Stimulated activated CD4-positive, alpha-beta T cell treated with anti-CD3 and anti-CD28 coated beads, Interleukin-1b, Interleukin-23, amount 100 ng/mL, for 24 hours (primary cell): Measurements from ENCODE around the gene LGALSL.

Source experiments
- DNase-seq, 4 experiments: peaks; one replicate each; pipeline ENCODE4 v3.0.0-alpha.2; 2020; ENCODE audit warnings: low read depth in 4 of 4, low spot score in 1 of 4

LGALSL gene

DNA sequence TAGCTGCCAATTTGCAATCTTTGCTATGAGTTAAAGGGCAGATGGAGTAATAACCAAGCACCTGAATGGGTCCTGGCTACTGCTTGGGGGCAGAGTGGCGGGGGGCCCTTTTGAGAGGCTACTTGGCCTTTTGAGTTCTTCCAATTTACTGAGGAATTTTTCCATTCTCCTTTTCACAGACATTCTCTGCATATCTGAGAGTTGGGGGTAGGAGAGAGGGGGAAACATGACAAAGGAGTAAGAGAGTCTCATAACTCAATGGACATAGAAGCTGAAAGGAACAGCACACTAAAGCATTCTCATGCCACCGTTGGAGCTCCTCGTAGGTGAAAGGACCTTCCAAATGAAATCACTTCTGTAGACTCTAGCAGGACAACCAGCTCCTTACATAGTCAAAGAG, 16.1 kb downstream of the LGALSL start:
- no peak for DNase-seq

DNA sequence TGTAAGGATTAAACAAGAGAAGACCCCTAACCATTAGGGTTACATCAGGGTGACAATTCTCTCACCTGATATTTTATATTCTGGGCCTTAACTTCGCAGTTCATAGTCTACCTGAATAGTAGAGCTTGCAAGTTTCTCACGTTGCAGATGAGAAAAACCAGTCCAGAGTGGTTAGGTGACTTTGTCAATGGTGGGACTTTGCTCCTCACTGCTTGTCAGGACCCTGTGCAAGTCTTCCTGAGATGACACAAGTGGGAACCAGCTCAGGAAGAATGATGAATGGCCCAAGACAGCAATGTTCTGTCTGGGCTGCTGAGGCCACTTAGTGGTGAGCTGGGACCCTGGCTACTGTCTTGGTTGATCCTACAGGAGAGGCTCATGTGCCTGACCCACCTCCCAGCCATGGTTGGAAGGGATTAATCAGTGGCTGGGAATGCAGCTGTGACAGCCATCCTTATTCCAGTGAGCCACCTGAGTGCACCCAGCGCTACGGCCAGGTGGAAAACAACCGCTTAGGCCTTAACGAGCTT, 16.9 kb downstream of the LGALSL start:
- no peak for DNase-seq

- no peak for DNase-seq
These were observed 17.6 kb downstream of the LGALSL start for GRCh38 chr2:64471600-64471999.

DNA sequence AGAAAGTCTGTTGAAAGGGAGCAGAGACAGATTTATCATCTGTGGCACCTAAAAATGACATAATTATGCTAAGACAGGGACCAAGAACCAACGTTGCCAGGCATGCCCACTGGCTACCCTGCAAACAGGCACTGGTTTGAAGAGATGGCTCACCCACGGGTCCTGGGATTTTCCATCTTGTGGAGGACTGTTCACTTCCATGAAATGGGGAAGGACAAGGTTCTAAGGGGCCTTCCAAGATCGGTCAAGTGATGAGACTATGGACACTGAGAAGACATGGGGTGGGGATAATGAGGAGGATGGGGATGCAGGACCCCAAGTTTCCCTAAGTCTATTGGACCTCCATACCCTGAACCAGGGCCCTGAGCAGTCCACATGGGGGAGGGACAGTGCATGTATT, 18.9 kb downstream of the LGALSL start:
- DNase-seq, result no peak

DNA sequence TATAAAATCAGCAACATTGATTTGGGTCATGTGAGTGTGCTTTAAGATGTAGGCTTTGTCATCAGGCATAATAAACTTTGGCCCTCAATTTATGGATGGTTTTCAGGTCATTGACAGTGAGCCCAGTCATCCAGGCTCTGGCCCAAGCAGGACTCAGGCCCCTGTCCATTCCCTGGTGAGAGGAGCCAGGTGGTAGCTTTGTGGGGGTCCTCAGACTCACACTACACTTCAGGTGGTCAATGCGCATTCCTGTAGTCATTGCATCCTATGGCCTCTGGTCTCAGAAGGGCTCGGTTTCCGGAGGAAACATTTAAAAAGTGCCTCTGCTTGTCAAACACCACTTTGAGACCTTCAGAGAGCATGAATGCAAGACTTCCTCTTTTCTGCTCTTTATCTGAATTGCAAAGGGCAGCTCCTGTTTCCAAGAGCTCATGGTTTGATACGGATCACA, 20.2 kb downstream of the LGALSL start:
- no peak for DNase-seq

- no peak for DNase-seq
These were observed 20.7 kb downstream of the LGALSL start for GRCh38 chr2:64474636-64475035.

DNA sequence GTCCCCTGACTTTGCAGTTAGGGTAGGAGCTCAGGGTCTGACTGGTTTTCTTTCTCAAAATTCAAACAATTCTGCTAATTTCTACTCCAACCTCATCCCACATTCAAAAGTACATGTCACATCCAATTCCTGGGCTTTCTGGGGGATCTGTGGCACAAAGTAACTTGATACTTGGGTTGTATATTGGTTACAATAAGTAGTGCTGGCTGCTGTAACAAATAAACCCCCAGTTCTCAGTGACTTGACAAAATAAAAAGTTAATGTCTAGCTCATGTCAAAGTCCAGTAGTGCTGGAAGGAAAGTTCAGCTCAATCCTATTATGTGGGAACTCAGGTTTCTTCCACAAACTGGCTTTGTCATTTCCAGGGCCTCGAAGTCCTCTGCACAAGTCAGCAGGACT, 23.1 kb downstream of the LGALSL start:
- no peak for DNase-seq

DNA sequence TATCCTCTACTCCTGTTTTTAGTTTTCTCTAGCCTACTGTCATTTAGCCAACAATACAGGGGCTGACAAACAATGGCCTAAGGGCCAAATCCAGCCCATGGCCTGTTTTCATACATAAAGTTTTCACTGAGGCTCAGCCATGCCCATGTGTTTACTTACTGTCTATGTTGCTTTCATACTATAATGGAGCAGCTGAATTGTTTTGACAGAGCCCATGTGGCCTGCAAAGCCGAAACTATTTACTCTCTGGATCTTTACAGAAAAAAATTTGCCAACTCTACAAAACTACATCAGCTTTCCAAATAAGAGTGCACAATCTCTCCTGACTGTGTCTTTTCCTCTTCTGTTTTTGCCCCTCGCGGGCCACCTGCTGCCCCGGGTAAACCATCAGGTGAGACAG, 24.0 kb downstream of the LGALSL start:
- no peak for DNase-seq

DNA sequence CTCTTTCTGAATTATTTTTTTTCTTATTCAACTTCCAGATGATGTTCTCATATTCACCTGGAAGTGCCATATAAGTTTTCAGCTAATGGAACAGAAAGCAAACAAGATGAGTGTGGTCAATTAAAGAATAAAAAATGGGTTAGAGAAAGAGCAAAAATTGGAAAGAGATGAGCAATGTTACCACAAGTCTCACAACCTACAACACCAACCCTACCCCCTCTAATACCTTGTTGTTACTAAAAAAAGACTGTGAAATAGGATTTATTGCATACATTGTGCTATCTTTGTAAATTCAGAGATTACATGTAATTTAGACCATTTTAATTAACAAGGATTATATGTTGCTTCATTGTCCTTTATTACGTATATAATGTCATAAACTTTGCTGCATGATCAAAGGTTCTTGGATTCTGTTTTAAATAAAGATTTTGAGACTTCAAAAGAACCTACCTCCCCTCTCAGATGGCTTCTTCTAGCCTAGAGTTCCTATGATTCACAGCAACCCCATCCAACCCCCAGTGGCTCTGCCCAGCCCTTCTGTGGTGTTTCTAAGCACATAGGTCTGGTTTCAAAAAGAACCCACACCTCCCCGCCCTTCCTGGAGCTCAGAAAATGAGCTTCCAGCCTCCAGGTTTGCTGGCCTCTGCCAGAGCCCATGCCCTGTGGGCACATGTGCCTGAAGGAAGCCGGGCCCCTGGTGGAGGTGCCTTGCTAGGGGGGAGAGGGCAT, 24.7 kb downstream of the LGALSL start:
- no peak for DNase-seq

- no peak for DNase-seq
These were observed 25.5 kb downstream of the LGALSL start for GRCh38 chr2:64479259-64480117.

DNA sequence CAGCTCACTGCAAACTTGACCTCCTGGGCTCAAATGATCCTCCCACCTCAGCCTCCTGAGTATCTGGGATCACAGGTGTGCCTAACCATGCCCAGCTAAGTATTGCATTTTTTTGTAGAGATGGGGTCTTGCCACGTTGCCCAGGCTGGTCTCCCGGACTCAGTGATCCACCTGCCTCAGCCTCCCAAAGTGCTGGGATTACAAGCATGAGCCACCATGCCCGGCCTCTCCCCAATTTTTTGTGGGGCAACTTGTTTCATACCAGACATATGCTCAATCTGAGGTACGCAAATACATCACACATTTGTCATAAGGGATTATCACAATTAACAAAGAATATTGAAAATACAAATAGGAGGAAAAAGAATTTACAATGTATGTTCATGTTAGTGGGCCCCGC, 27.7 kb downstream of the LGALSL start:
- DNase-seq, result no peak

GRCh38 chr2:64482243-64482642, 28.3 kb downstream of the LGALSL start:
- DNase-seq, result no peak

GRCh38 chr2:64482765-64483504, 29.0 kb downstream of the LGALSL start:
- no peak for DNase-seq

DNA sequence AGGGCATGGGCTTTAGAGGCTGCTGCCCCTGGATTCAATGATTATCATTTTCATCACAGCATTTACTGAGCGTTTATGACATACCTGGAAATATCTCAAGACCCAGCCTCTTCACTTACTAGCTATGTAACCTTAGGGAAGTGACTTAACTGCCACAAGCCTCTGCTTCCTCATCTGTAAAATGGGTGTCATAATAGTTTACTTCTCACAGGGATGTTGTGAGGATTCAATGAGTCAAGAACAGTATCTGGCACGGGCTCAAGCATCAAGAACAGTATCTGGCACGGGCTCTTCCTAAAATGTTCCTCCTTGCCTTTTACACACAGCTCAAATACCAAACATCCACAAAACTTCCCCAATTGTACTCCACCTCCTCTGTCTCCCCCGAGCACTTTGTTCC, 31.4 kb downstream of the LGALSL start:
- DNase-seq, result no peak

GRCh38 chr2:64485961-64486360, 32.0 kb downstream of the LGALSL start:
- no peak for DNase-seq

DNA sequence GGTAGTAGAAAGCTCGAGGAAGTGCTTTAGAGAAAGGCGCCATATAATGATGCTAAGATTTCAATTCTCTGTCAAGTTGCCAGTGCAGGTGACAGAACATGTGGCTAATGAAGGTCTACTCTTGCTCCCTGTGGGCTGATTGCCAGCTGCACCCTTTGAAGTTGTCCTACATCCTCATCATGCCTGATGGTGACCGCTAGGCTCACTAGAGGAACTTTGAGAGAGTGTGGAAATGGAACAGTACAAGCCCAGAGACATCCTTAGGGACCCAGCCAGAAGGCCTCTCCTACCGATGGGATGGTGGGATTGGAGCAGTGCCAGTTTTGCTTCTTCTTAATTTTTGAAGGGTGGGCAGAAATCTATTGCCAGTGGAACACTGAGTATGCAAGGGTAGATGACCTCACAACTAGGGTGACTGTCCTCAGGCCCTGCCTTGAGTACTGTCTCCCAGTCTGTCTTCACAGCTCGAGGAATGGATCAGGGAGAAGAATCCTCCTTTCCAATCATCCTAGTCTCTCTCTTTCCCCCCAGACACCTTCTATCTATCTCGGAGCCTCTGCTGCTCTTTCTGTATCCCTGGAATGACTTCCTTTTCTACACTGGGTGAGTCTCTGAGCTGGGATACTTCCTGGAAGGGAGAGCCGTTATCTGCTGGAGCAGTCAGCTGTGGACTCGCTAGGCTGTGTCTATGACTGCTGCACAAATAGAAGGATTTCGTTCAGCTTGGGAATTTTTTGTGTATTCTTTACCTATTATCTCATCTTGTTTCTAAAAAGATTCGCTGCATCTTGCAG, 33.5 kb downstream of the LGALSL start:
- DNase-seq, result no peak

DNA sequence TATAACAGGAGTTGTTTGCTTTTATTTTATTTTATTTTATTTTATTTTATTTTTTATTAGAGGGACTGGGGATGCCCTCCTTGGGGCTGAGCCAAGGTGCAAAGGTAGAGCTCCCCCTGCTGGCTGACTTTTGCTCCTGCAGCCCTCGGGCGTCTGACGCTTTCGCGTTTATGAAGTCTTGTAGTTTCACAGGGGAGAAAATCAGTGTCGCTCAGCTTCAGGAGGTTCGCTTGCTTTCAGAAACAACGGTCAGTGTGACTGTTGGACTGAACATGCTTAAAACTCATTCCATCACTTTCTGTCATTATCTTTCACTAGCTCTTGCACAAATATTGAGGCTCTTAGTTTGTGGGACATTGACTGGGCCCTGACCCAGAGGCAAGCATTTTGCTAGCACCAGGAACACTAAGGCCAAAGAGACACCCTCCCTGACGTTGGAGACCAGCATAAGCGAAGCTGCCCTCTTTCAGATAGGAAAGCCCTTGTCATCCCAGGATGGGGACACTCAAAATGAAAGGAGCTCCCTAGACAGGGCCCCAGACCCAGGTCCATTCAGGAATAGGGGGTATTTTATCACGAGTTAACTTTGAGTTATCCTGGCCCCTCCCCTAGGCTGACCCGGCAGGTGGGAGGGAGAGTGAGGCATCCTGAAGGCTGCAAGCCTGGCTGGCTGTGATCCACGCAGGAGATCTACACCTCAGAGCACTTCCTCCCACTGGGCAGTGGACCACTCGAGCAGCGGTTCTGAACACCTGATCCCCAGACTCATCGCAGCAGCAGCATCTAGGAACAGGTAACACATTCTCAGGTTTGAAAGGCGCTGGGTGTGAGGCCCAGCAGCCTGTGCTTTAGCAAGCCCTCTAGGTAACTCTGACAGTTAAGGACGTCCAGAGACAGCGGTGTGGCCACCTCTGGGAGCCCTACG, 34.4 kb downstream of the LGALSL start:
- DNase-seq, result peak; percentile 64 to 82 (median 72)

DNA sequence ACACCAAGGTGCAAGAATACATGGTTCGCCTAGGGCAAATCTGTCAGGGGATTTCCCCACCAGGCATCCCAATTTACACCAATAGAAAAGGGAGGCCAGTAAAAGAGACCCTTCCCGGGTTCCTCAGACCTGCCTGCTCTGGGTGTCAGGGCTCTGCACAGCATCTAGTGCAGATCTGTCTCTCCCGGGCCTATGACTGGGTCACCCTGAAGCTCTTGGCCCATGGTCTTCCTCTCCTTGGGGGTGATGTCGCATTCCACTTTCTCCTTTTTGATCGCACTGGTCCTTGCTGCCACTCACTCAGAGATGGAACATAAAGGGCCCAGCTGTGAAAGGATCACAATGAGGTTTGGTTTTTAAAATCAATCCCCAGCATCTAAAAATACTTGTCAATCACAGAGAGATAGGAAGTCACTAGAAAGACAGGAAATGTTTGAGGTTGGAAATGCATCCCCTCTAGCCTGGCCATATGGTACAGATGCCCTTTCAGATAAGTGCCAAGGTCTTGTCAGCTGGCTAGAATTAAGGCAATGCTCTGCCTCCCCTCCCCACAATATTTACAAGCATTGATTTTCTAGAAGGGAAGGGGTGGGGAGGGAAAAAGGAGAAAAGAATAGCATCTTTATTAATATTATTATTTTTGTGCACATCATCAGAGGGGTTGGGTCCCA, 35.3 kb downstream of the LGALSL start:
- DNase-seq, result no peak

- DNase-seq, result no peak
These were observed 37.5 kb downstream of the LGALSL start for GRCh38 chr2:64491426-64491825.
